HepG2 (cell line): ENCODE results near the gene PPM1H. TPM values are rescaled to one million over a fixed set of nuclear protein-coding genes. Genes with fewer than 3 reads are reported as not detected.

Experiments used
- ATAC-seq: fragments of 200-7000 bp; cut with Tn5 transposase; 3 replicates; pipeline ENCODE4 v1.9.1; 2020; ENCODE audit warnings: mild to moderate bottlenecking, moderate library complexity
- BruUV-seq: library from RNA; stranded (reverse); fragments of 400-500 nt; replicated peaks from 2 replicates; lab custom pipeline; 2021; lab: Mats Ljungman, UMichigan
- CTCF ChIA-PET: fragments of 300-600 bp; formaldehyde crosslinking; extraction: SDS; loops from one replicate; lab custom pipeline; 2021; ENCODE audit warnings: low total read pairs, inconsistent platforms, low intra/inter-chr PET ratio; lab: Yijun Ruan, JAX
- POLR2A ChIA-PET: fragments of 350-600 bp; sonication (Branson Sonifier 250); formaldehyde crosslinking; loops from one replicate; lab custom pipeline; 2020; ENCODE audit warnings: antibody characterized with exemption, inconsistent platforms; lab: Yijun Ruan, JAX
- DNase-seq: peaks from one replicate; pipeline ENCODE4 v3.0.0-alpha.2; 2015; ENCODE audit warnings: low spot score
- FAIRE-seq: peaks from 3 replicates; lab custom pipeline; 2011; peaks lifted over from hg19 to GRCh38; lab: Jason Lieb, UNC
- H2AFZ ChIP-seq: one replicate; pipeline ENCODE4 v1.6.1; 2011; ENCODE audit warnings: low read length, inconsistent platforms
- H3K27ac ChIP-seq: fragments of 300-600 bp; 3 replicates; pipeline ENCODE4 v1.8.0; 2011; ENCODE audit warnings: mixed run types, mild to moderate bottlenecking, mixed read lengths, low read length, inconsistent platforms; ENCODE audit not compliant: insufficient read depth; ENCODE audit errors: extremely low read length
- H3K27me3 ChIP-seq, 2 experiments: fragments of 200-600 bp in 1 of 2; 2 replicates in 1 of 2; 3 replicates in 1 of 2; pipeline versions ENCODE4 v1.6.0 to v1.8.0; 2011; ENCODE audit warnings: low read length in 2 of 2, mild to moderate bottlenecking in 2 of 2, moderate library complexity in 2 of 2, inconsistent platforms in 1 of 2; ENCODE audit not compliant: insufficient read depth in 2 of 2, control insufficient read depth in 1 of 2
- H3K36me3 ChIP-seq, 2 experiments: fragments of 200-600 bp in 1 of 2; replicated peaks in 1 of 2; 2 replicates in 1 of 2; 3 replicates in 1 of 2; pipeline versions ENCODE4 v1.5.1 to v1.8.0; 2011; ENCODE audit warnings: low read length in 2 of 2, inconsistent platforms in 1 of 2; ENCODE audit not compliant: insufficient read depth in 2 of 2, control insufficient read depth in 1 of 2
- H3K4me1 ChIP-seq: 2 replicates; pipeline ENCODE4 v1.5.1; 2012; ENCODE audit warnings: low read length, inconsistent platforms; ENCODE audit not compliant: insufficient read depth
- H3K4me2 ChIP-seq: 2 replicates; pipeline ENCODE4 v1.6.0; 2011; ENCODE audit warnings: low read depth, low read length, inconsistent platforms
- H3K4me3 ChIP-seq, 3 experiments: fragments of 200-600 bp in 1 of 3; sonication (generic), shearing (Covaris generic) in 1 of 3; replicated peaks in 1 of 3; 2 replicates each; pipeline ENCODE4 v1.5.1; 2011 to 2016; ENCODE audit warnings: low read length in 3 of 3, inconsistent platforms in 2 of 3, low read depth in 2 of 3, mild to moderate bottlenecking in 2 of 3, control low read depth in 1 of 3, mixed read lengths in 1 of 3; ENCODE audit not compliant: insufficient read depth in 1 of 3
- H3K79me2 ChIP-seq: one replicate; pipeline ENCODE4 v1.6.1; 2011; ENCODE audit warnings: low read length, inconsistent platforms; ENCODE audit not compliant: insufficient read depth
- H3K9ac ChIP-seq: 2 replicates; pipeline ENCODE4 v1.6.0; 2011; ENCODE audit warnings: mild to moderate bottlenecking, low read depth, low read length, inconsistent platforms; ENCODE audit not compliant: insufficient read depth
- H3K9me3 ChIP-seq: 2 replicates; pipeline ENCODE4 v1.5.1; 2012; ENCODE audit warnings: mild to moderate bottlenecking, low read length
- H4K20me1 ChIP-seq: 2 replicates; pipeline ENCODE4 v1.6.0; 2011; ENCODE audit warnings: inconsistent platforms, mild to moderate bottlenecking, low read length, moderate library complexity; ENCODE audit not compliant: insufficient read depth
- NR2F6 ChIP-seq, 2 experiments: IDR thresholded peaks; 2 replicates each; pipeline ENCODE4 v1.6.1; 2016; ENCODE audit warnings: antibody characterized with exemption in 1 of 2, mild to moderate bottlenecking in 1 of 2
- RAD51 ChIP-seq: fragments of 450-650 bp; IDR thresholded peaks from 2 replicates; pipeline ENCODE4 v1.6.1; 2016; ENCODE audit warnings: borderline replicate concordance
- RFX1 ChIP-seq: fragments of 450-650 bp; IDR thresholded peaks from 2 replicates; pipeline ENCODE4 v1.6.1; 2017
- SOX13 ChIP-seq, 3 experiments: fragments of 450-650 bp in 1 of 3; sonication (generic) in 1 of 3; formaldehyde crosslinking in 1 of 3; IDR thresholded peaks in 2 of 3; conservative IDR thresholded peaks in 1 of 3; 2 replicates each; pipeline versions ENCODE4 v1.5.0 to v1.6.1; 2016 to 2020; ENCODE audit warnings: antibody characterized with exemption in 1 of 3, mild to moderate bottlenecking in 1 of 3, missing compliant biosample characterization in 1 of 3, missing genetic modification reagents in 1 of 3, moderate library complexity in 1 of 3
- ZKSCAN5 ChIP-seq: sonication (generic); formaldehyde crosslinking; IDR thresholded peaks from 2 replicates; pipeline ENCODE4 v1.5.1; 2020; ENCODE audit warnings: mild to moderate bottlenecking, missing genetic modification reagents
- ZNF101 ChIP-seq: sonication (generic); formaldehyde crosslinking; IDR thresholded peaks from 2 replicates; pipeline ENCODE4 v1.4.0; 2020; ENCODE audit warnings: mild to moderate bottlenecking, low read depth, missing genetic modification reagents, borderline replicate concordance
- ZNF839 ChIP-seq: sonication (generic); formaldehyde crosslinking; IDR thresholded peaks from 2 replicates; pipeline ENCODE4 v1.4.0; 2020; ENCODE audit warnings: missing genetic modification reagents, mild to moderate bottlenecking, borderline replicate concordance
- WGBS: methylation state at CpG from one replicate; pipeline ENCODE4 v1.1.6; 2017; ENCODE audit warnings: low lambda C conversion rate; 5-methylcytosine and 5-hydroxymethylcytosine counted together
- in situ Hi-C: cut with HindIII; loops from 2 replicates; pipeline ENCODE4 v1.10.0; 2017; ENCODE audit warnings: low pct_unique_long_range_greater_than_20kb; ENCODE audit not compliant: extremely low pct_ligation_motif_present
- intact Hi-C: fragments of 100-400 bp; cut with micrococcal nuclease; formaldehyde crosslinking; loops from one replicate; pipeline ENCODE4 v1.10.0; 2022; ENCODE audit not compliant: unreplicated experiment
- polyA plus RNA-seq, 8 experiments: library from polyadenylated mRNA; depleted of rRNA in 3 of 8; stranded (reverse) in 7 of 8; unstranded in 1 of 8; fragments of >200 nt; fragmentation: Illumina TruSeq in 4 of 8; extraction: Trizol in 4 of 8; gene quantifications; 2 replicates each; pipeline versions ENCODE4 v1.2.1 to v1.2.3, GENCODE V29; 2011 to 2016; ENCODE audit warnings: low read depth in 4 of 8, missing spikeins in 1 of 8, mixed read lengths in 1 of 8; ENCODE audit not compliant: insufficient read depth in 1 of 8
- total RNA-seq, 5 experiments: library from RNA; depleted of rRNA; stranded (reverse); fragments of >200 nt; fragmentation: Illumina TruSeq; extraction: Trizol; gene quantifications; 2 replicates each; pipeline ENCODE4 v1.2.3, GENCODE V29; 2016; ENCODE audit warnings: low read depth in 1 of 5
- TF ChIP-seq, protein P1 (sequence below): sonication (generic); formaldehyde crosslinking; IDR thresholded peaks from 2 replicates; pipeline ENCODE4 v1.4.0; 2020; ENCODE audit warnings: low read depth, mild to moderate bottlenecking, missing genetic modification reagents
- TF ChIP-seq, protein P2 (sequence below), 2 experiments: sonication (generic) in 1 of 2; formaldehyde crosslinking in 1 of 2; IDR thresholded peaks; 2 replicates each; pipeline versions ENCODE4 v1.4.0 to v1.6.1; 2016 to 2020; ENCODE audit warnings: borderline replicate concordance in 1 of 2, low read depth in 1 of 2, mild to moderate bottlenecking in 1 of 2, missing genetic modification reagents in 1 of 2
- TF ChIP-seq, protein P3 (sequence below): sonication (generic); formaldehyde crosslinking; IDR thresholded peaks from 2 replicates; pipeline ENCODE4 v1.4.0; 2020; ENCODE audit warnings: missing genetic modification reagents
- TF ChIP-seq, protein P4 (sequence below): IDR thresholded peaks from 2 replicates; pipeline ENCODE4 v1.6.1; 2016; ENCODE audit warnings: missing compliant biosample characterization, missing genetic modification reagents, borderline replicate concordance
- TF ChIP-seq, protein P5 (sequence below): sonication (generic); formaldehyde crosslinking; IDR thresholded peaks from 2 replicates; pipeline ENCODE4 v1.4.0; 2020; ENCODE audit warnings: missing genetic modification reagents

Gene PPM1H
- total and polyA plus RNA-seq, 2 of the 13 experiments (the other 11 are each of a cell fraction or from before 2014, with no cell fraction given): 29.1 to 38.1 TPM

DNA sequence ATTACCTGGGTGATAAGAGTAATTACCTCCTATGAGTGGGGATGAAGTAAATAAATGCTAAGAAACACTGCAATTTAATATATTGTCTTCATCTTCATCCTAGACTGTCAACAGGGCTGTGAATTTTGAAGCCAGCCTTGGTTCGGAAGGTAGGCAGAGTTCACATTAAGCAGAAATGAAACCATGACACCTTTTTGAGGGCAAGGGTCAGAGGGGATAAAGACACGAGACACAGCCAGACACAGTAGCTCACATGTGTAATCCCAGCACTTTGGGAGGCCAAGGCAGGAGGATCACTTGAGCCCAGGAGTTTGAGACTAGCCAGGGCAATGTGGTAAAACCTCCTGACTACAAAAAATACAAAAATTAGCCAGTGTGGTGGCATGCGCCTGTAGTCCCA is 243.6 kb downstream of the PPM1H start:
- DNase-seq (no peak), FAIRE-seq (no peak), ATAC-seq (no peak)
- POLR2A ChIA-PET: no interaction called here
- Histone ChIP-seq H3K9ac (no peak overlapping the region), H3K27ac (no peak overlapping the region), H3K4me1 (no peaks in the 10 kb centered on the region), H3K9me3 (no peaks in the 10 kb centered on the region), H3K4me2 (no peak overlapping the region), H3K4me3 (no peak overlapping the region), H3K27me3 (no peaks in the 10 kb centered on the region), H4K20me1 (no peaks in the 10 kb centered on the region), H3K36me3 (peaks cover 28 to 86% of the 10 kb centered on the region in 2 experiments), H3K79me2 (no peaks in the 10 kb centered on the region), H2AFZ (no peak overlapping the region)
- in situ Hi-C loops: no loop called here
- no TSS peak for BruUV-seq
- CTCF ChIA-PET: no interaction called here
- intact Hi-C loops: no loop called here
- WGBS: 90% methylated on average over 3 of the region's 3 CpGs
- TF ChIP-seq RFX1 (no peak), SOX13 (IDR thresholded peaks at IDR 0.05) (no peak), SOX13 (CRISPR knock-in tag; conservative IDR thresholded peaks at IDR 0.05 in 1 of 2, IDR thresholded peaks at IDR 0.05 in 1 of 2) (no peak), NR2F6 (IDR thresholded peaks at IDR 0.05) (no peak), NR2F6 (CRISPR knock-in tag; IDR thresholded peaks at IDR 0.05) (no peak), ZKSCAN5 (CRISPR knock-in tag) (no peak), ZNF839 (CRISPR knock-in tag) (no peak), RAD51 (no peak), ZNF101 (no peak)
- TF ChIP-seq, protein P1, sequence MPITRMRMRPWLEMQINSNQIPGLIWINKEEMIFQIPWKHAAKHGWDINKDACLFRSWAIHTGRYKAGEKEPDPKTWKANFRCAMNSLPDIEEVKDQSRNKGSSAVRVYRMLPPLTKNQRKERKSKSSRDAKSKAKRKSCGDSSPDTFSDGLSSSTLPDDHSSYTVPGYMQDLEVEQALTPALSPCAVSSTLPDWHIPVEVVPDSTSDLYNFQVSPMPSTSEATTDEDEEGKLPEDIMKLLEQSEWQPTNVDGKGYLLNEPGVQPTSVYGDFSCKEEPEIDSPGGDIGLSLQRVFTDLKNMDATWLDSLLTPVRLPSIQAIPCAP: no peak
- TF ChIP-seq, protein P2, sequence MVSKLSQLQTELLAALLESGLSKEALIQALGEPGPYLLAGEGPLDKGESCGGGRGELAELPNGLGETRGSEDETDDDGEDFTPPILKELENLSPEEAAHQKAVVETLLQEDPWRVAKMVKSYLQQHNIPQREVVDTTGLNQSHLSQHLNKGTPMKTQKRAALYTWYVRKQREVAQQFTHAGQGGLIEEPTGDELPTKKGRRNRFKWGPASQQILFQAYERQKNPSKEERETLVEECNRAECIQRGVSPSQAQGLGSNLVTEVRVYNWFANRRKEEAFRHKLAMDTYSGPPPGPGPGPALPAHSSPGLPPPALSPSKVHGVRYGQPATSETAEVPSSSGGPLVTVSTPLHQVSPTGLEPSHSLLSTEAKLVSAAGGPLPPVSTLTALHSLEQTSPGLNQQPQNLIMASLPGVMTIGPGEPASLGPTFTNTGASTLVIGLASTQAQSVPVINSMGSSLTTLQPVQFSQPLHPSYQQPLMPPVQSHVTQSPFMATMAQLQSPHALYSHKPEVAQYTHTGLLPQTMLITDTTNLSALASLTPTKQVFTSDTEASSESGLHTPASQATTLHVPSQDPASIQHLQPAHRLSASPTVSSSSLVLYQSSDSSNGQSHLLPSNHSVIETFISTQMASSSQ (IDR thresholded peaks at IDR 0.05; ENCODE audit: low read depth): no peak
- TF ChIP-seq, protein P2 (CRISPR knock-in tag; IDR thresholded peaks at IDR 0.05; ENCODE audit: borderline replicate concordance): no peak
- TF ChIP-seq, protein P3, sequence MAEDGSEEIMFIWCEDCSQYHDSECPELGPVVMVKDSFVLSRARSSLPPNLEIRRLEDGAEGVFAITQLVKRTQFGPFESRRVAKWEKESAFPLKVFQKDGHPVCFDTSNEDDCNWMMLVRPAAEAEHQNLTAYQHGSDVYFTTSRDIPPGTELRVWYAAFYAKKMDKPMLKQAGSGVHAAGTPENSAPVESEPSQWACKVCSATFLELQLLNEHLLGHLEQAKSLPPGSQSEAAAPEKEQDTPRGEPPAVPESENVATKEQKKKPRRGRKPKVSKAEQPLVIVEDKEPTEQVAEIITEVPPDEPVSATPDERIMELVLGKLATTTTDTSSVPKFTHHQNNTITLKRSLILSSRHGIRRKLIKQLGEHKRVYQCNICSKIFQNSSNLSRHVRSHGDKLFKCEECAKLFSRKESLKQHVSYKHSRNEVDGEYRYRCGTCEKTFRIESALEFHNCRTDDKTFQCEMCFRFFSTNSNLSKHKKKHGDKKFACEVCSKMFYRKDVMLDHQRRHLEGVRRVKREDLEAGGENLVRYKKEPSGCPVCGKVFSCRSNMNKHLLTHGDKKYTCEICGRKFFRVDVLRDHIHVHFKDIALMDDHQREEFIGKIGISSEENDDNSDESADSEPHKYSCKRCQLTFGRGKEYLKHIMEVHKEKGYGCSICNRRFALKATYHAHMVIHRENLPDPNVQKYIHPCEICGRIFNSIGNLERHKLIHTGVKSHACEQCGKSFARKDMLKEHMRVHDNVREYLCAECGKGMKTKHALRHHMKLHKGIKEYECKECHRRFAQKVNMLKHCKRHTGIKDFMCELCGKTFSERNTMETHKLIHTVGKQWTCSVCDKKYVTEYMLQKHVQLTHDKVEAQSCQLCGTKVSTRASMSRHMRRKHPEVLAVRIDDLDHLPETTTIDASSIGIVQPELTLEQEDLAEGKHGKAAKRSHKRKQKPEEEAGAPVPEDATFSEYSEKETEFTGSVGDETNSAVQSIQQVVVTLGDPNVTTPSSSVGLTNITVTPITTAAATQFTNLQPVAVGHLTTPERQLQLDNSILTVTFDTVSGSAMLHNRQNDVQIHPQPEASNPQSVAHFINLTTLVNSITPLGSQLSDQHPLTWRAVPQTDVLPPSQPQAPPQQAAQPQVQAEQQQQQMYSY (CRISPR knock-in tag): no peak
- TF ChIP-seq, protein P4, sequence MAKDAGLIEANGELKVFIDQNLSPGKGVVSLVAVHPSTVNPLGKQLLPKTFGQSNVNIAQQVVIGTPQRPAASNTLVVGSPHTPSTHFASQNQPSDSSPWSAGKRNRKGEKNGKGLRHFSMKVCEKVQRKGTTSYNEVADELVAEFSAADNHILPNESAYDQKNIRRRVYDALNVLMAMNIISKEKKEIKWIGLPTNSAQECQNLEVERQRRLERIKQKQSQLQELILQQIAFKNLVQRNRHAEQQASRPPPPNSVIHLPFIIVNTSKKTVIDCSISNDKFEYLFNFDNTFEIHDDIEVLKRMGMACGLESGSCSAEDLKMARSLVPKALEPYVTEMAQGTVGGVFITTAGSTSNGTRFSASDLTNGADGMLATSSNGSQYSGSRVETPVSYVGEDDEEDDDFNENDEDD (CRISPR knock-in tag): no peak
- TF ChIP-seq, protein P5, sequence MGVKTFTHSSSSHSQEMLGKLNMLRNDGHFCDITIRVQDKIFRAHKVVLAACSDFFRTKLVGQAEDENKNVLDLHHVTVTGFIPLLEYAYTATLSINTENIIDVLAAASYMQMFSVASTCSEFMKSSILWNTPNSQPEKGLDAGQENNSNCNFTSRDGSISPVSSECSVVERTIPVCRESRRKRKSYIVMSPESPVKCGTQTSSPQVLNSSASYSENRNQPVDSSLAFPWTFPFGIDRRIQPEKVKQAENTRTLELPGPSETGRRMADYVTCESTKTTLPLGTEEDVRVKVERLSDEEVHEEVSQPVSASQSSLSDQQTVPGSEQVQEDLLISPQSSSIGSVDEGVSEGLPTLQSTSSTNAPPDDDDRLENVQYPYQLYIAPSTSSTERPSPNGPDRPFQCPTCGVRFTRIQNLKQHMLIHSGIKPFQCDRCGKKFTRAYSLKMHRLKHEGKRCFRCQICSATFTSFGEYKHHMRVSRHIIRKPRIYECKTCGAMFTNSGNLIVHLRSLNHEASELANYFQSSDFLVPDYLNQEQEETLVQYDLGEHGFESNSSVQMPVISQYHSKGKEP (CRISPR knock-in tag): no peak
